GM23248 (cell line): ENCODE data around the gene GYG2. TPM values are rescaled to one million over a fixed set of nuclear protein-coding genes. Genes with fewer than 3 reads are reported as not detected.

Experiments used
- DNase-seq: peaks from one replicate; pipeline ENCODE4 v3.0.0-alpha.2; 2015
- H2AFZ ChIP-seq: fragments of 200-600 bp; sonication (generic); 2 replicates; pipeline ENCODE4 v1.6.1; 2016; ENCODE audit warnings: antibody characterized with exemption
- H3F3A ChIP-seq: fragments of 200-600 bp; sonication (generic); 2 replicates; pipeline ENCODE4 v1.6.1; 2016; ENCODE audit warnings: mild to moderate bottlenecking, antibody characterized with exemption, mixed run types; ENCODE audit not compliant: insufficient read depth
- H3K27ac ChIP-seq: fragments of 200-600 bp; sonication (generic); 2 replicates; pipeline ENCODE4 v1.5.1; 2016; ENCODE audit warnings: mild to moderate bottlenecking
- H3K27me3 ChIP-seq: fragments of 200-600 bp; sonication (generic); replicated peaks from 2 replicates; pipeline ENCODE4 v1.6.1; 2016; ENCODE audit warnings: mild to moderate bottlenecking; ENCODE audit not compliant: insufficient read depth
- H3K36me3 ChIP-seq: fragments of 200-600 bp; sonication (generic); 2 replicates; pipeline ENCODE4 v1.6.1; 2016; ENCODE audit warnings: low read depth, mild to moderate bottlenecking
- H3K4me1 ChIP-seq: fragments of 200-600 bp; sonication (generic); 2 replicates; pipeline ENCODE4 v1.6.1; 2016; ENCODE audit warnings: mild to moderate bottlenecking; ENCODE audit not compliant: insufficient read depth
- H3K4me2 ChIP-seq: fragments of 200-600 bp; sonication (generic); one replicate; pipeline ENCODE4 v1.6.1; 2016; ENCODE audit warnings: mild to moderate bottlenecking; ENCODE audit not compliant: unreplicated experiment
- H3K4me3 ChIP-seq: fragments of 200-600 bp; sonication (generic); 2 replicates; pipeline ENCODE4 v1.5.1; 2016; ENCODE audit warnings: mild to moderate bottlenecking
- H3K79me2 ChIP-seq: fragments of 200-600 bp; sonication (generic); 2 replicates; pipeline ENCODE4 v1.6.1; 2016; ENCODE audit warnings: mild to moderate bottlenecking; ENCODE audit not compliant: insufficient read depth
- H3K9ac ChIP-seq: fragments of 200-600 bp; sonication (generic); 2 replicates; pipeline ENCODE4 v1.6.1; 2016; ENCODE audit warnings: mild to moderate bottlenecking
- H3K9me2 ChIP-seq: fragments of 200-600 bp; sonication (generic); 2 replicates; pipeline ENCODE4 v1.6.1; 2016; ENCODE audit warnings: mixed run types, mild to moderate bottlenecking, moderate library complexity; ENCODE audit not compliant: insufficient read depth
- H3K9me3 ChIP-seq: fragments of 200-600 bp; sonication (generic); one replicate; pipeline ENCODE4 v1.6.1; 2017; ENCODE audit warnings: low read depth
- H4K20me1 ChIP-seq: fragments of 200-600 bp; sonication (generic); 2 replicates; pipeline ENCODE4 v1.6.0; 2016; ENCODE audit not compliant: insufficient read depth
- EZH2 ChIP-seq: fragments of 200-600 bp; sonication (generic); IDR thresholded peaks from 2 replicates; pipeline ENCODE4 v1.6.1; 2018; ENCODE audit warnings: antibody characterized with exemption, mild to moderate bottlenecking; ENCODE audit not compliant: insufficient read depth, poor library complexity, severe bottlenecking
- EZH2phosphoT487 ChIP-seq: fragments of 200-600 bp; sonication (generic); IDR thresholded peaks from 2 replicates; pipeline ENCODE4 v1.6.1; 2018; ENCODE audit warnings: antibody characterized with exemption, moderate library complexity, mild to moderate bottlenecking, low read depth; ENCODE audit not compliant: insufficient read depth
- WGBS, 2 experiments: methylation state at CpG; one replicate each; pipeline ENCODE4 v1.1.6; 2015 to 2017; ENCODE audit warnings: low lambda C conversion rate in 2 of 2, low coverage in 1 of 2; ENCODE audit errors: missing lambda C conversion rate in 2 of 2; 5-methylcytosine and 5-hydroxymethylcytosine counted together
- in situ Hi-C: fragments of 300-500 bp; cut with MboI; formaldehyde crosslinking; loops from 2 replicates; pipeline ENCODE4 v1.15.0; 2020
- polyA plus RNA-seq: library from polyadenylated mRNA; unstranded; fragments of >200 nt; fragmentation: Nextera tagmentation; extraction: Ambion mirVana; gene quantifications from 2 replicates; pipeline ENCODE4 v1.2.1, GENCODE V29; 2016
- total RNA-seq: library from RNA; depleted of rRNA; stranded (reverse); fragments of >200 nt; shearing (Covaris generic); gene quantifications from 2 replicates; pipeline ENCODE4 v1.2.3, GENCODE V29; 2014

The GYG2 gene
- total and polyA plus RNA-seq, 2 experiments from 2014 or later, result 0.43 to 0.86 TPM

DNA sequence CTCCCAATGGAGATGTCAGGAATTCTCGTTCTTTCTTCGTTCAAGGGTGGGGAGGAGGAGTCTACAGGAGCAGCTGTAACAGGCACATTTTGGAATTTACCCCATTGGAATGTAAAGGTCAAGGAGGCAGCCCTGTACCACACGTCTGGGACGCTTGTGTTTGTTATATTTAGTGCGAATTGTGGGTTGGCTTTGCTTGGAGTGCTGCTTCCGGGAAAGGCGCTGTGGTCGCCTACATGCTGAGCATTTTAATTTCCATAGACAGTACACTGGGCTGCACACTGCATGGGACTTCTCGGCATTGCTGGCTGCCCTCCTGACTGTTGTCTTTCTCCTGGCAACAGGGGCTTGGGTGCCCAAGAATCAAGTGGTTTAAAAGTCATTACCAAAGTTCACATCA, 12.8 kb downstream of the GYG2 start:
- Histone ChIP-seq H3K4me2 (no peak overlapping the region), H3K4me1 (no peaks in the 10 kb centered on the region), H3K4me3 (no peak overlapping the region), H3K79me2 (no peaks in the 10 kb centered on the region), H2AFZ (no peak overlapping the region), H3K36me3 (no peaks in the 10 kb centered on the region), H3K9ac (no peak overlapping the region), H3K27me3 (no peaks in the 10 kb centered on the region), H3K27ac (no peak overlapping the region), H3K9me2 (no peaks in the 10 kb centered on the region), H3F3A (no peaks in the 10 kb centered on the region), H4K20me1 (no peaks in the 10 kb centered on the region), H3K9me3 (no peaks in the 10 kb centered on the region)
- no peak for TF ChIP-seq EZH2
- no peak for DNase-seq
- in situ Hi-C loops, result no loop called here
- whole genome bisulfite sequencing, 2 experiments, result 41 to 58% methylated on average over 8 to 9 of the region's 9 CpGs

DNA sequence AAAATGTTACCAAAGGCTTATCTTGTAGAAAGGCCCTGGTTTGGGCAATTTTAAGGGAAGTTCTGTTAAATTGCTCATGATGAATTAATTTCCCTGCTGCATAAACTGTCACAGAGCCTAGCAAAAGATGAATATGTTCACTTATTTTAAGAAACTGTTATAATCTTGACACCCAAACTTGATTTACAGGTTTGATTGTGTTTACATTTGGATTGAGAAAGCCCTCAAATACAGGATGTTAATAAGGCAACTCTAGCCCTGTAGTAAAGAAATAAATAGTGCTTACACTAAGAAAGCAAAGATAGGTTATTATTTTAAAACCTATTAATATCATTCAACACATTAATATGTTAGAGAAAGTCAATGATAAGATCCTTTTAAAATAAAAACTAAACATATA, 18.3 kb downstream of the GYG2 start:
- Histone ChIP-seq H2AFZ (no peak overlapping the region), H3K4me2 (no peak overlapping the region), H3K27me3 (no peaks in the 10 kb centered on the region), H3K9me3 (no peaks in the 10 kb centered on the region), H3K79me2 (no peaks in the 10 kb centered on the region), H3K4me3 (no peak overlapping the region), H3K36me3 (no peaks in the 10 kb centered on the region), H3K9ac (no peak overlapping the region), H4K20me1 (no peaks in the 10 kb centered on the region), H3F3A (peaks cover 7% of the 10 kb centered on the region; the same call in 1 of the 2 replicates), H3K9me2 (no peaks in the 10 kb centered on the region), H3K27ac (no peak overlapping the region), H3K4me1 (peaks cover 9% of the 10 kb centered on the region; the same call in 1 of the 2 replicates)
- DNase-seq, result no peak
- in situ Hi-C loops, result no loop called here
- TF ChIP-seq EZH2 (no peak), EZH2phosphoT487 (no peak)

DNA sequence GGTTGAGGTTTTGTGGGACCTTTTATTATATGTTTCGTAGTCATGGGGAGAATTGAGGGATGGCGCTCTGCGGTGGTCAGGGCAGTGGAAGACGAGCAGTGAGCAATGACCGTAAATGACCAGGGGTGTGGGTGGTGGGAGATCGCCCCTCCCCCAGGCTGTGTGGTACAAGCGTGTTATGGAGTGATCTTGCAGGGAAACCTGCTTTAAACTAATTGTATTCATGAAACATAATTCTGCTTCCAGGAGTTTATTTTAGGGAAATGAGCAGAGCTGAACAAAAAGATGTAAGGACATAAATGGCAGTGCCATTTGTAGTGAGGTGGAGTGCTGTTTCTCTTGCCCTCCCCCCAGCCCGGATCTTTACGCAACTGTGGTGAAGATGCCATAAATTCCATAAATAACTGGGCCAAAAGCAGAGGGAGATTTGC, 20.2 kb downstream of the GYG2 start:
- H3K9ac ChIP-seq, result peak overlapping the region; percentile 51; the same call in 1 of the 2 replicates
- peak; percentile 43 for DNase-seq
- peak overlapping the region; percentile 58 for H3K27ac ChIP-seq
- peak overlapping the region; percentile 65 for H3K4me3 ChIP-seq
- in situ Hi-C loops, result no loop called here
- H3F3A ChIP-seq, result peaks cover 7% of the 10 kb centered on the region; the same call in 1 of the 2 replicates
- peak overlapping the region; percentile 76 for H3K4me2 ChIP-seq
- no peaks in the 10 kb centered on the region for H3K79me2 ChIP-seq
- H2AFZ ChIP-seq, result peak overlapping the region; percentile 81
- TF ChIP-seq EZH2phosphoT487, result no peak
- TF ChIP-seq EZH2, result no peak
- H4K20me1 ChIP-seq, result no peaks in the 10 kb centered on the region
- no peaks in the 10 kb centered on the region for H3K36me3 ChIP-seq
- no peaks in the 10 kb centered on the region for H3K9me2 ChIP-seq
- WGBS, 2 experiments, result 64 to 70% methylated on average over 9 of the region's 9 CpGs
- H3K4me1 ChIP-seq, result peaks cover 9% of the 10 kb centered on the region; the same call in 1 of the 2 replicates
- H3K27me3 ChIP-seq, result no peaks in the 10 kb centered on the region
- H3K9me3 ChIP-seq, result no peaks in the 10 kb centered on the region

GRCh38 chrX:2854918-2855317, 26.2 kb downstream of the GYG2 start:
- Histone ChIP-seq H3K36me3 (no peaks in the 10 kb centered on the region), H2AFZ (no peak overlapping the region), H3K4me1 (peaks cover 1% of the 10 kb centered on the region; the same call in 1 of the 2 replicates), H3K4me3 (no peak overlapping the region), H3K79me2 (no peaks in the 10 kb centered on the region), H4K20me1 (no peaks in the 10 kb centered on the region), H3K27me3 (no peaks in the 10 kb centered on the region), H3K9me3 (no peaks in the 10 kb centered on the region), H3K9ac (no peak overlapping the region), H3K4me2 (no peak overlapping the region), H3K9me2 (no peaks in the 10 kb centered on the region), H3F3A (no peaks in the 10 kb centered on the region), H3K27ac (no peak overlapping the region)
- WGBS, 2 experiments, result 77 to 83% methylated on average over 7 to 20 of the region's 21 CpGs
- TF ChIP-seq EZH2 (no peak), EZH2phosphoT487 (no peak)
- in situ Hi-C loops, result no loop called here
- DNase-seq, result no peak

- Histone ChIP-seq H3K9me2 (no peaks in the 10 kb centered on the region), H3K9me3 (no peaks in the 10 kb centered on the region), H3K4me3 (no peak overlapping the region), H3K4me2 (no peak overlapping the region), H3K27ac (no peak overlapping the region), H3K79me2 (no peaks in the 10 kb centered on the region), H3F3A (no peaks in the 10 kb centered on the region), H3K27me3 (no peaks in the 10 kb centered on the region), H3K36me3 (no peaks in the 10 kb centered on the region), H3K9ac (no peak overlapping the region), H4K20me1 (no peaks in the 10 kb centered on the region), H2AFZ (no peak overlapping the region), H3K4me1 (no peaks in the 10 kb centered on the region)
- no peak for DNase-seq
- in situ Hi-C loops, result no loop called here
- WGBS, 2 experiments, result 75 to 98% methylated on average over 2 of the region's 2 CpGs
- TF ChIP-seq EZH2, result no peak
- no peak for TF ChIP-seq EZH2phosphoT487
These were observed 27.0 kb downstream of the GYG2 start for GRCh38 chrX:2855761-2856160.
